ENCODE measurements around the gene KIF19.

DNA sequence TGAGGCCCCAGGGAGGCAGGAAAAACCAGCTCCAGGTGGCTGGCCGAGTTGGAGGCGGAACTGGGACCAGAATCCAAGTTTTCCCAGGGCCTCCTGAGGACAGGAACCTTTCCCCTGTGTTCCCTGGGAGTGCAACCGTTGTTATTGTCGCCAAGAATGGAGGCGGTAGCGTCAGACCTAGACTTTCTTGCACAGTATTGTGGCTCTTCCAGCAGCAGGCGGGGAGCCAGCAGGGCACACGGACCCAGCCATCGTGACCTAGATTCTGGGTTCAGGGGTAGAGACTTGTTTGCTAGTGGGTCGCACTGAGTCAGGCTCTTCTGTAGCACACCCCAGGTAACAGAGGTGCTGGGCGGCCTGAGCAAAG lies 667 bp upstream of the KIF19 start:
- TF ChIP-seq, protein P1, sequence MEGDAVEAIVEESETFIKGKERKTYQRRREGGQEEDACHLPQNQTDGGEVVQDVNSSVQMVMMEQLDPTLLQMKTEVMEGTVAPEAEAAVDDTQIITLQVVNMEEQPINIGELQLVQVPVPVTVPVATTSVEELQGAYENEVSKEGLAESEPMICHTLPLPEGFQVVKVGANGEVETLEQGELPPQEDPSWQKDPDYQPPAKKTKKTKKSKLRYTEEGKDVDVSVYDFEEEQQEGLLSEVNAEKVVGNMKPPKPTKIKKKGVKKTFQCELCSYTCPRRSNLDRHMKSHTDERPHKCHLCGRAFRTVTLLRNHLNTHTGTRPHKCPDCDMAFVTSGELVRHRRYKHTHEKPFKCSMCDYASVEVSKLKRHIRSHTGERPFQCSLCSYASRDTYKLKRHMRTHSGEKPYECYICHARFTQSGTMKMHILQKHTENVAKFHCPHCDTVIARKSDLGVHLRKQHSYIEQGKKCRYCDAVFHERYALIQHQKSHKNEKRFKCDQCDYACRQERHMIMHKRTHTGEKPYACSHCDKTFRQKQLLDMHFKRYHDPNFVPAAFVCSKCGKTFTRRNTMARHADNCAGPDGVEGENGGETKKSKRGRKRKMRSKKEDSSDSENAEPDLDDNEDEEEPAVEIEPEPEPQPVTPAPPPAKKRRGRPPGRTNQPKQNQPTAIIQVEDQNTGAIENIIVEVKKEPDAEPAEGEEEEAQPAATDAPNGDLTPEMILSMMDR (conservative IDR thresholded peaks at IDR 0.05; ENCODE audit: low read depth, low read length), result no peak
- TF ChIP-seq EZH2phosphoT487 (IDR thresholded peaks at IDR 0.05; ENCODE audit: borderline replicate concordance, low read length), result no peak
